SU-DHL-6 (cell line): ENCODE data around the gene STRA6.

ENCODE experiments used
- EZH2phosphoT487 ChIP-seq: fragments of 200-600 bp; sonication (generic), shearing (Covaris generic); conservative IDR thresholded peaks from 2 replicates; pipeline ENCODE4 v1.6.1; 2018; ENCODE audit warnings: mild to moderate bottlenecking, antibody characterized with exemption, low read length, moderate library complexity, mixed read lengths
- TF ChIP-seq, protein P1 (sequence below): fragments of 200-600 bp; sonication (generic); IDR thresholded peaks from one replicate; pipeline ENCODE4 v1.5.1; 2017; ENCODE audit warnings: antibody characterized with exemption, mild to moderate bottlenecking, low read length, moderate library complexity; ENCODE audit not compliant: insufficient read depth, poor library complexity, severe bottlenecking

DNA sequence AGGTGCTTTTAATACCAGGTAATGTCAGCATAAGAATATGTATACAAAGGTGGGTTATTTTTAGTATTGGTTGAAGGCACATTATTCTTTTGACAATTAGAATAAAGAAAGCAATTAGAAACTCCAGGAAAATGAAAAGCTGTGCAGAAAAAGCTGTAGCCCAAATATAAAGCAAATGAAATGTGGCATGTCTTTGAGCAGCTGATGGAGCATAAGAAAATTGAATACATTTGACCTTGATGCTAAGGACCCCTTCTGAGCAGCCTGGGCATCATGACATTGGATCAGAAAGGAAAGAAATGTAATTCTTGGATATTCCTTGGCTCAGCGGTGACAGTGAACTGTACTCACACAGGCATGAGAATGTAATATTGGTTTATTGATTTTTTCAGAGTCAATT, 37.1 kb downstream of the STRA6 start:
- TF ChIP-seq, protein P1, sequence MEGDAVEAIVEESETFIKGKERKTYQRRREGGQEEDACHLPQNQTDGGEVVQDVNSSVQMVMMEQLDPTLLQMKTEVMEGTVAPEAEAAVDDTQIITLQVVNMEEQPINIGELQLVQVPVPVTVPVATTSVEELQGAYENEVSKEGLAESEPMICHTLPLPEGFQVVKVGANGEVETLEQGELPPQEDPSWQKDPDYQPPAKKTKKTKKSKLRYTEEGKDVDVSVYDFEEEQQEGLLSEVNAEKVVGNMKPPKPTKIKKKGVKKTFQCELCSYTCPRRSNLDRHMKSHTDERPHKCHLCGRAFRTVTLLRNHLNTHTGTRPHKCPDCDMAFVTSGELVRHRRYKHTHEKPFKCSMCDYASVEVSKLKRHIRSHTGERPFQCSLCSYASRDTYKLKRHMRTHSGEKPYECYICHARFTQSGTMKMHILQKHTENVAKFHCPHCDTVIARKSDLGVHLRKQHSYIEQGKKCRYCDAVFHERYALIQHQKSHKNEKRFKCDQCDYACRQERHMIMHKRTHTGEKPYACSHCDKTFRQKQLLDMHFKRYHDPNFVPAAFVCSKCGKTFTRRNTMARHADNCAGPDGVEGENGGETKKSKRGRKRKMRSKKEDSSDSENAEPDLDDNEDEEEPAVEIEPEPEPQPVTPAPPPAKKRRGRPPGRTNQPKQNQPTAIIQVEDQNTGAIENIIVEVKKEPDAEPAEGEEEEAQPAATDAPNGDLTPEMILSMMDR = no peak
- no peak for TF ChIP-seq EZH2phosphoT487
